Activated T-helper 1 cell treated with anti-CD3 and anti-CD28 coated beads, Interleukin-12 subunit alpha, Interleukin-12 subunit beta, Interleukin-2, Interleukin-4 antibody, amounts not matched to agents 30 ng/mL and 10 ng/mL and 1 ng/mL, durations not matched to agents 14 hours and 24 hours and 36 hours (primary cell): Measurements from ENCODE around the gene ACAA2. TPM values are rescaled to one million over a fixed set of nuclear protein-coding genes. Genes with fewer than 3 reads are reported as not detected.

Experiments used
- DNase-seq: peaks from one replicate; pipeline ENCODE4 v3.0.0; 2021; ENCODE audit warnings: low spot score
- H3K27ac Mint-ChIP-seq: one replicate; pipeline ENCODE4 v1.8.0; 2021; ENCODE audit warnings: mild to moderate bottlenecking, mixed read lengths
- H3K27me3 Mint-ChIP-seq: one replicate; pipeline ENCODE4 v1.8.0; 2022; ENCODE audit warnings: mild to moderate bottlenecking, moderate library complexity, mixed read lengths; ENCODE audit not compliant: insufficient read depth
- H3K36me3 Mint-ChIP-seq: one replicate; pipeline ENCODE4 v1.8.0; 2021; ENCODE audit warnings: low read depth, mixed read lengths
- H3K4me1 Mint-ChIP-seq: one replicate; pipeline ENCODE4 v1.8.0; 2021; ENCODE audit warnings: low read depth, mixed read lengths
- H3K4me3 Mint-ChIP-seq: one replicate; pipeline ENCODE4 v1.8.0; 2021; ENCODE audit warnings: mild to moderate bottlenecking, moderate library complexity, mixed read lengths
- H3K9me3 Mint-ChIP-seq: one replicate; pipeline ENCODE4 v1.8.0; 2021; ENCODE audit warnings: mixed read lengths
- intact Hi-C: fragments of 100-400 bp; cut with micrococcal nuclease; formaldehyde crosslinking; loops from one replicate; pipeline ENCODE4 v1.15.1; 2024
- total RNA-seq: library from RNA; stranded (reverse); gene quantifications from 2 replicates; pipeline ENCODE4 v1.2.3, GENCODE V29; 2022

The ACAA2 gene
- total RNA-seq, 1 donor from 2014 or later: 74.3 TPM

- Mint-ChIP-seq H3K36me3 (no peaks in the 10 kb centered on the region), H3K4me1 (no peaks in the 10 kb centered on the region), H3K9me3 (no peaks in the 10 kb centered on the region), H3K27me3 (peaks cover 13% of the 10 kb centered on the region), H3K27ac (no peak overlapping the region), H3K4me3 (no peak overlapping the region)
- intact Hi-C loops: no loop called here
- no peak for DNase-seq
These were observed 79.3 kb downstream of the ACAA2 start for GRCh38 chr18:49733896-49734585.

- Mint-ChIP-seq H3K36me3 (no peaks in the 10 kb centered on the region), H3K4me3 (no peak overlapping the region), H3K9me3 (no peaks in the 10 kb centered on the region), H3K27ac (no peak overlapping the region), H3K27me3 (peaks cover 13% of the 10 kb centered on the region), H3K4me1 (no peaks in the 10 kb centered on the region)
- no peak for DNase-seq
- intact Hi-C loops: no loop called here
These were observed 80.0 kb downstream of the ACAA2 start for GRCh38 chr18:49733321-49733720.
